ENCODE data around the gene CHRM1.

GRCh38 chr11:62953811-62954210 lies 32.6 kb upstream of the CHRM1 start:
- TF ChIP-seq CTCF (IDR thresholded peaks at IDR 0.05; ENCODE audit: low read length) (no peak), EZH2 (optimal IDR thresholded peaks at IDR 0.05; ENCODE audit: low read depth, low read length) (no peak)
